Stimulated activated CD4-positive, alpha-beta T cell treated with anti-CD3 and anti-CD28 coated beads, Interleukin-2, amount 100 ng/mL, for 24 hours (primary cell): Measurements from ENCODE around the gene CSF1.
"Not testable (repeated sequence)": the region's sequence is repeated elsewhere in the genome, so short reads cannot be mapped to it uniquely, and the experiment has no call there.

Experiments used
- DNase-seq, 2 donors: peaks; one replicate each; pipeline ENCODE4 v3.0.0-alpha.2; 2020

The CSF1 gene

GRCh38 chr1:109942434-109942833 lies 31.8 kb downstream of the CSF1 start:
- no peak for DNase-seq

GRCh38 chr1:109944541-109944940 lies 33.9 kb downstream of the CSF1 start:
- no peak for DNase-seq

- DNase-seq = no peak
These were observed 35.9 kb downstream of the CSF1 start for GRCh38 chr1:109946511-109946910.

GRCh38 chr1:109947582-109948284 lies 37.1 kb downstream of the CSF1 start:
- no peak for DNase-seq

GRCh38 chr1:109948285-109948630 lies 37.6 kb downstream of the CSF1 start:
- DNase-seq = no peak

GRCh38 chr1:109950038-109950437 lies 39.4 kb downstream of the CSF1 start:
- no peak for DNase-seq

GRCh38 chr1:109950509-109950908 lies 39.9 kb downstream of the CSF1 start:
- no peak for DNase-seq

GRCh38 chr1:109951501-109951900 lies 40.9 kb downstream of the CSF1 start:
- not testable (repeated sequence) for DNase-seq

GRCh38 chr1:109954041-109954512 lies 43.4 kb downstream of the CSF1 start:
- DNase-seq = no peak

GRCh38 chr1:109959632-109959973 lies 49.0 kb downstream of the CSF1 start:
- DNase-seq = no peak

GRCh38 chr1:109959974-109960744 lies 49.5 kb downstream of the CSF1 start:
- no peak for DNase-seq

- no peak for DNase-seq
These were observed 50.1 kb downstream of the CSF1 start for GRCh38 chr1:109960745-109961094.

GRCh38 chr1:109963864-109964263 lies 53.2 kb downstream of the CSF1 start:
- no peak for DNase-seq

GRCh38 chr1:109969146-109969829 lies 58.6 kb downstream of the CSF1 start:
- DNase-seq = no peak

- no peak for DNase-seq
These were observed 59.3 kb downstream of the CSF1 start for GRCh38 chr1:109969907-109970306.

GRCh38 chr1:109971559-109971958 lies 60.9 kb downstream of the CSF1 start:
- DNase-seq = no peak

- DNase-seq = no peak
These were observed 63.5 kb downstream of the CSF1 start for GRCh38 chr1:109974191-109974590.

GRCh38 chr1:109975718-109976117 lies 65.1 kb downstream of the CSF1 start:
- DNase-seq = no peak

- DNase-seq = no peak
These were observed 66.1 kb downstream of the CSF1 start for GRCh38 chr1:109976762-109977161.

- DNase-seq = no peak
These were observed 66.6 kb downstream of the CSF1 start for GRCh38 chr1:109977225-109977624.

- no peak for DNase-seq
These were observed 67.2 kb downstream of the CSF1 start for GRCh38 chr1:109977657-109978378.

- DNase-seq = no peak
These were observed 68.3 kb downstream of the CSF1 start for GRCh38 chr1:109978761-109979488.
